HepG2 (cell line): ENCODE measurements around the gene WDR43. TPM values are rescaled to one million over a fixed set of nuclear protein-coding genes. Genes with fewer than 3 reads are reported as not detected.

Experiments used
- CHD2 ChIP-seq: IDR thresholded peaks from 2 replicates; pipeline ENCODE4 v1.6.1; 2011; ENCODE audit warnings: low read depth, low read length, improper control_type of control experiment
- ELF1 ChIP-seq: sonication (generic); formaldehyde crosslinking; IDR thresholded peaks from 2 replicates; pipeline ENCODE4 v1.4.0; 2020; ENCODE audit warnings: missing genetic modification reagents
- ETV5 ChIP-seq: IDR thresholded peaks from 2 replicates; pipeline ENCODE4 v1.6.1; 2018; ENCODE audit warnings: missing biosample characterization, missing genetic modification reagents, inconsistent platforms, borderline replicate concordance
- HOXA3 ChIP-seq: sonication (generic); formaldehyde crosslinking; IDR thresholded peaks from 2 replicates; pipeline ENCODE4 v1.5.0; 2020; ENCODE audit warnings: missing genetic modification reagents
- KLF12 ChIP-seq: sonication (generic); formaldehyde crosslinking; IDR thresholded peaks from 2 replicates; pipeline ENCODE4 v1.4.0; 2020; ENCODE audit warnings: missing genetic modification reagents, borderline replicate concordance
- MEF2D ChIP-seq: sonication (generic); formaldehyde crosslinking; IDR thresholded peaks from 2 replicates; pipeline ENCODE4 v1.5.1; 2020; ENCODE audit warnings: mild to moderate bottlenecking, missing genetic modification reagents
- MNT ChIP-seq: fragments of 450-650 bp; IDR thresholded peaks from 2 replicates; pipeline ENCODE4 v1.6.1; 2016
- NONO ChIP-seq, 2 experiments: fragments of 450-650 bp in 1 of 2; sonication (generic) in 1 of 2; formaldehyde crosslinking in 1 of 2; IDR thresholded peaks in 1 of 2; conservative IDR thresholded peaks in 1 of 2; 2 replicates each; pipeline versions ENCODE4 v1.6.1 to v1.8.0; 2017 to 2022; ENCODE audit warnings: mild to moderate bottlenecking in 1 of 2, missing genetic modification reagents in 1 of 2, moderate library complexity in 1 of 2
- RNF219 ChIP-seq: sonication (generic); formaldehyde crosslinking; IDR thresholded peaks from 2 replicates; pipeline ENCODE4 v1.5.0; 2020; ENCODE audit warnings: mild to moderate bottlenecking, missing genetic modification reagents
- RORA ChIP-seq: sonication (generic); formaldehyde crosslinking; IDR thresholded peaks from 2 replicates; pipeline ENCODE4 v1.5.0; 2020; ENCODE audit warnings: mild to moderate bottlenecking, missing genetic modification reagents, moderate library complexity
- RXRA ChIP-seq: sonication (generic); formaldehyde crosslinking; IDR thresholded peaks from 2 replicates; pipeline ENCODE4 v1.5.1; 2020; ENCODE audit warnings: missing genetic modification reagents
- SMAD3 ChIP-seq: sonication (generic); formaldehyde crosslinking; IDR thresholded peaks from 2 replicates; pipeline ENCODE4 v1.4.0; 2020; ENCODE audit warnings: missing genetic modification reagents
- SOX6 ChIP-seq, 2 experiments: fragments of 450-650 bp in 1 of 2; sonication (generic) in 1 of 2; formaldehyde crosslinking in 1 of 2; IDR thresholded peaks; 2 replicates each; pipeline versions ENCODE4 v1.4.0 to v1.6.1; 2017 to 2020; ENCODE audit warnings: antibody characterized with exemption in 1 of 2, mild to moderate bottlenecking in 1 of 2, missing genetic modification reagents in 1 of 2
- SP1 ChIP-seq, 2 experiments: fragments of 450-650 bp in 1 of 2; sonication (generic) in 1 of 2; formaldehyde crosslinking in 1 of 2; IDR thresholded peaks; 2 replicates each; pipeline versions ENCODE4 v1.4.0 to v1.6.1; 2016 to 2020; ENCODE audit warnings: missing genetic modification reagents in 1 of 2
- SRSF1 ChIP-seq: fragments of 200-400 bp; formaldehyde crosslinking; optimal IDR thresholded peaks from 2 replicates; pipeline ENCODE3; 2017; ENCODE audit warnings: mild to moderate bottlenecking, low read depth, low read length, moderate library complexity
- TCF7 ChIP-seq: sonication (generic); IDR thresholded peaks from 2 replicates; pipeline ENCODE4 v1.6.1; 2016; ENCODE audit warnings: antibody characterized with exemption, low read depth
- TP53 ChIP-seq: sonication (generic); formaldehyde crosslinking; conservative IDR thresholded peaks from 2 replicates; pipeline ENCODE4 v1.4.0; 2020; ENCODE audit warnings: missing genetic modification reagents
- ZFP90 ChIP-seq: sonication (generic); formaldehyde crosslinking; IDR thresholded peaks from 2 replicates; pipeline ENCODE4 v1.8.0; 2022; ENCODE audit warnings: missing genetic modification reagents, mild to moderate bottlenecking, inconsistent platforms, borderline replicate concordance
- ZNF280B ChIP-seq: sonication (generic); formaldehyde crosslinking; IDR thresholded peaks from 2 replicates; pipeline ENCODE4 v1.5.0; 2020; ENCODE audit warnings: missing genetic modification reagents, mild to moderate bottlenecking, borderline replicate concordance
- ZNF44 ChIP-seq: sonication (generic); formaldehyde crosslinking; IDR thresholded peaks from 2 replicates; pipeline ENCODE4 v1.5.1; 2020; ENCODE audit warnings: mild to moderate bottlenecking, missing genetic modification reagents
- ZNF512B ChIP-seq: sonication (generic); formaldehyde crosslinking; IDR thresholded peaks from 2 replicates; pipeline ENCODE4 v1.5.1; 2020; ENCODE audit warnings: missing genetic modification reagents, mild to moderate bottlenecking, borderline replicate concordance
- ZSCAN31 ChIP-seq: sonication (generic); formaldehyde crosslinking; IDR thresholded peaks from 2 replicates; pipeline ENCODE4 v1.5.0; 2020; ENCODE audit warnings: low read depth, mild to moderate bottlenecking, missing genetic modification reagents
- polyA plus RNA-seq, 8 experiments: library from polyadenylated mRNA; depleted of rRNA in 3 of 8; stranded (reverse) in 7 of 8; unstranded in 1 of 8; fragments of >200 nt; fragmentation: Illumina TruSeq in 4 of 8; extraction: Trizol in 4 of 8; gene quantifications; 2 replicates each; pipeline versions ENCODE4 v1.2.1 to v1.2.3, GENCODE V29; 2011 to 2016; ENCODE audit warnings: low read depth in 4 of 8, missing spikeins in 1 of 8, mixed read lengths in 1 of 8; ENCODE audit not compliant: insufficient read depth in 1 of 8
- total RNA-seq, 5 experiments: library from RNA; depleted of rRNA; stranded (reverse); fragments of >200 nt; fragmentation: Illumina TruSeq; extraction: Trizol; gene quantifications; 2 replicates each; pipeline ENCODE4 v1.2.3, GENCODE V29; 2016; ENCODE audit warnings: low read depth in 1 of 5

The WDR43 gene
- total and polyA plus RNA-seq, 2 of the 13 experiments (the other 11 are each of a cell fraction or from before 2014, with no cell fraction given) = 121 to 167 TPM

- TF ChIP-seq SP1 (IDR thresholded peaks at IDR 0.05) (no peak), SP1 (CRISPR knock-in tag; IDR thresholded peaks at IDR 0.05) (no peak), RNF219 (CRISPR knock-in tag) (no peak), ELF1 (CRISPR knock-in tag) (peak; percentile 40; the same call in 1 of the 2 replicates), ZNF280B (no peak), TP53 (CRISPR knock-in tag) (peak; percentile 84; the same call in 1 of the 2 replicates), SOX6 (IDR thresholded peaks at IDR 0.05) (no peak), SOX6 (CRISPR knock-in tag; IDR thresholded peaks at IDR 0.05) (no peak), CHD2 (no peak), RORA (no peak), ZSCAN31 (CRISPR knock-in tag) (no peak), MNT (peak; percentile 35; the same call in 1 of the 2 replicates), MEF2D (no peak), TCF7 (no peak), ETV5 (CRISPR knock-in tag) (peak; percentile 77), NONO (IDR thresholded peaks at IDR 0.05) (no peak), NONO (CRISPR knock-in tag; conservative IDR thresholded peaks at IDR 0.05) (peak; percentile 46; the same call in 1 of the 2 replicates), HOXA3 (CRISPR knock-in tag) (no peak), ZNF44 (CRISPR knock-in tag) (no peak), SRSF1 (no peak), ZFP90 (CRISPR knock-in tag) (no peak), ZNF512B (no peak), RXRA (no peak), SMAD3 (CRISPR knock-in tag) (no peak), KLF12 (CRISPR knock-in tag) (no peak)
These were observed 874 bp downstream of the WDR43 start (continued) for GRCh38 chr2:28895189-28895893.
